Transverse colon (tissue), 4 donors: ENCODE results near the gene NTRK2.

Experiments used
- POLR2AphosphoS5 ChIP-seq, 3 donors: sonication (generic); formaldehyde crosslinking; IDR thresholded peaks; one replicate each; pipeline ENCODE4 v1.6.1; 2016; ENCODE audit warnings: antibody characterized with exemption in 3 of 3
- TF ChIP-seq, protein P1 (sequence below), 5 experiments: fragments of 200-600 bp in 3 of 5; fragments of 450-650 bp in 2 of 5; sonication (generic) in 3 of 5; IDR thresholded peaks; 1 replicate in 2 of 5; 2 replicates in 3 of 5; pipeline ENCODE4 v1.5.1; 2016 to 2017; ENCODE audit warnings: antibody characterized with exemption in 5 of 5, inconsistent platforms in 3 of 5, mild to moderate bottlenecking in 2 of 5, moderate library complexity in 1 of 5

DNA sequence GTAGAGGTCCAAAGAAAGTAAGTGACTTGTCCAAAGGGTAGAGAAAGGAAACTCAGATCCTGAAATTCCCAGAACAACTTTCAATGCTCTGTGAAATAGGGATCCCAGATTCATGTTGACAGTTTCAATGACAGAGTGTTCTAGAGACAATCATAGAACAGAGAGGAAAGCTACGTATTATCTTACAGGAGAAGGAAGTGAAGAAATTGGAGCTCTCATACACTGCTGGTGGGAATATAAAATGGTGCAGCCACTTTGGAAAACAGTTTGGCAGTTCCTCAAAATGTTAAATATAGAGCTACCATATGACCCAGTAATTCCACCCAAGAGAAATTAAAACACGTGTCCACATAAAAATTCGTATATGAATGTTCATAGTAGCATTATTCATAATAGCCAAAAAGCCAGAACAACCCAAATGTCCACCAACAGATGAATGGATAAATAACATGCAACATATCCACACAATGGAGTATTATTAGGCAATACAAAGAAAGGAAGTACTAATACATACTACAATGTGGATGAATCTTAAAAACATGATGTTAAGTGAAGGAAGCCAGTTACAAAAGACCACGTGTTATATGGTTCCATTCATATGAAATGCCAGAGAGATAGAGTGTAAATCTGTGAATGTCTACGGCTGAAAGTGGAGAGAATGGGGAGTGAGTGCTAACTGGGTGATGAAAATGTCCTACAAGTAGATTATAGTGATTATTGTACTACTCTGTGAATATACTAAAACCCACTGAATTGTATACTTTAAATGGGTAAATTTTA is 197.1 kb downstream of the NTRK2 start:
- TF ChIP-seq, protein P1, sequence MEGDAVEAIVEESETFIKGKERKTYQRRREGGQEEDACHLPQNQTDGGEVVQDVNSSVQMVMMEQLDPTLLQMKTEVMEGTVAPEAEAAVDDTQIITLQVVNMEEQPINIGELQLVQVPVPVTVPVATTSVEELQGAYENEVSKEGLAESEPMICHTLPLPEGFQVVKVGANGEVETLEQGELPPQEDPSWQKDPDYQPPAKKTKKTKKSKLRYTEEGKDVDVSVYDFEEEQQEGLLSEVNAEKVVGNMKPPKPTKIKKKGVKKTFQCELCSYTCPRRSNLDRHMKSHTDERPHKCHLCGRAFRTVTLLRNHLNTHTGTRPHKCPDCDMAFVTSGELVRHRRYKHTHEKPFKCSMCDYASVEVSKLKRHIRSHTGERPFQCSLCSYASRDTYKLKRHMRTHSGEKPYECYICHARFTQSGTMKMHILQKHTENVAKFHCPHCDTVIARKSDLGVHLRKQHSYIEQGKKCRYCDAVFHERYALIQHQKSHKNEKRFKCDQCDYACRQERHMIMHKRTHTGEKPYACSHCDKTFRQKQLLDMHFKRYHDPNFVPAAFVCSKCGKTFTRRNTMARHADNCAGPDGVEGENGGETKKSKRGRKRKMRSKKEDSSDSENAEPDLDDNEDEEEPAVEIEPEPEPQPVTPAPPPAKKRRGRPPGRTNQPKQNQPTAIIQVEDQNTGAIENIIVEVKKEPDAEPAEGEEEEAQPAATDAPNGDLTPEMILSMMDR (IDR thresholded peaks at IDR 0.05) = no peak
- TF ChIP-seq POLR2AphosphoS5 (IDR thresholded peaks at IDR 0.05) = no peak
